Sigmoid colon (tissue), 7 donors: Measurements from ENCODE around the gene FOXO6. TPM values are rescaled to one million over a fixed set of nuclear protein-coding genes. Genes with fewer than 3 reads are reported as not detected.

Source experiments
- DNase-seq: peaks from one replicate; pipeline ENCODE4 v3.0.0-alpha.2; 2019
- H3K27ac ChIP-seq, 4 donors: fragments of 200-600 bp; sonication (generic); one replicate each; pipeline ENCODE4 v1.5.1; 2016 to 2019; ENCODE audit warnings: mild to moderate bottlenecking in 1 of 4
- H3K27me3 ChIP-seq, 3 donors: fragments of 200-600 bp; sonication (generic); one replicate each; pipeline ENCODE4 v1.5.1; 2019; ENCODE audit warnings: mild to moderate bottlenecking in 1 of 3
- H3K36me3 ChIP-seq, 4 donors: fragments of 200-600 bp; sonication (generic); one replicate each; pipeline ENCODE4 v1.5.1; 2016 to 2019
- H3K4me1 ChIP-seq, 4 donors: fragments of 200-600 bp; sonication (generic); one replicate each; pipeline ENCODE4 v1.5.1; 2017 to 2019
- H3K4me3 ChIP-seq, 4 donors: fragments of 200-600 bp; sonication (generic); one replicate each; pipeline ENCODE4 v1.5.1; 2017 to 2019; ENCODE audit warnings: mild to moderate bottlenecking in 2 of 4, moderate library complexity in 1 of 4
- H3K9me3 ChIP-seq, 4 donors: fragments of 200-600 bp in 3 of 4; sonication (generic) in 3 of 4; one replicate each; pipeline versions ENCODE4 v1.5.1 to v1.6.1; 2013 to 2019
- EP300 ChIP-seq, 4 donors: sonication (generic); formaldehyde crosslinking; IDR thresholded peaks; one replicate each; pipeline ENCODE4 v1.6.1; 2017; ENCODE audit warnings: antibody characterized with exemption in 4 of 4
- POLR2A ChIP-seq, 2 donors: fragments of 450-650 bp; IDR thresholded peaks; one replicate each; pipeline ENCODE4 v1.6.1; 2016; ENCODE audit warnings: antibody characterized with exemption in 2 of 2, mild to moderate bottlenecking in 2 of 2, moderate library complexity in 2 of 2
- POLR2AphosphoS5 ChIP-seq, 4 donors: sonication (generic); formaldehyde crosslinking; IDR thresholded peaks; one replicate each; pipeline ENCODE4 v1.6.1; 2017; ENCODE audit warnings: antibody characterized with exemption in 4 of 4
- WGBS, 2 donors: extraction: QIAGEN DNeasy Blood & Tissue Kit; methylation state at CpG; one replicate each; pipeline ENCODE4 v1.1.7; 2013; 5-methylcytosine and 5-hydroxymethylcytosine counted together
- intact Hi-C: fragments of 100-400 bp; cut with DNase I; formaldehyde crosslinking; loops from one replicate; pipeline ENCODE4 v1.15.1; 2023
- polyA plus RNA-seq, 3 donors: library from polyadenylated mRNA; stranded (reverse); fragments of 200-250 nt; gene quantifications; one replicate each; pipeline ENCODE4 v1.2.3, GENCODE V29; 2013
- total RNA-seq, 4 donors: library from RNA; depleted of rRNA; stranded (reverse); fragments of >200 nt; gene quantifications; one replicate each; pipeline ENCODE4 v1.1.0, GENCODE V29; 2016
- TF ChIP-seq, protein P1 (sequence below), 4 experiments: fragments of 450-650 bp in 3 of 4; fragments of 200-600 bp in 1 of 4; IDR thresholded peaks; one replicate each; pipeline ENCODE4 v1.5.1; 2016 to 2019; ENCODE audit warnings: antibody characterized with exemption in 4 of 4, mild to moderate bottlenecking in 3 of 4, moderate library complexity in 2 of 4
- donor health status: healthy with polysubstance abuse.
- donor health status: Bipolar disorder and iron deficiency.
- donor health status: healthy.

FOXO6 gene
- total and polyA plus RNA-seq, 7 donors: 0.20 to 1.4 (median 0.81) TPM; not detected in 2

DNA sequence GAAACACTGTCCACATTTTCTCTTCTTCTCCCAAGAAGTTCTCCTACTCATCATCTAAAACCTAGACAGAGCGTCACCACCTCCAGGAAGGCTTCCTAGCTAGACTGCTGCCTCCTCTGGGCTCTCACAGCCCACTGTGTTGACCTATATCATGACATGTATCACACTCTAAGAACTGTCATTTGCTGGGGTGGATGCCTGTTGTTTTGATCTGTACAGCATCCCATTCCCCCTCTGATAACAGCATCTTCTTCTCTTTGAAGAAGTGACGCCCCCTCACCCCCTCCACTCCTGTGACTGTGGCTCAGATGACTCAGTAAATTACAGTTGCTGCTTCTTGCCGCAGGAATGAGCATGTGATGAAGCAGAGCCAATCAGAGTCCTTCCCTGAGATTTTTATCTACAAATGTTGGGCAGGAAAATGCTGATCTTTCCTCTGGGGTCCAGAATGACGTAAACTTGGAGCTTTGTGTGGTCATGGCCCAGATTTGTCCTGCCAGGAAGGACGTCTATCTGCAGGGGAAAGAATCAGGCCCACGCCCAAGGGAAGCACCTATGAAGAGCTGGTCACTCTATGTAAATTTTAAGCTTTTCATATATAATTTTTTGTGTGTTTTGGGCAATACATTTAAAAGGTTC lies 28.0 kb upstream of the FOXO6 start:
- intact Hi-C loops: no loop called here
- Histone ChIP-seq H3K27me3 (no peaks in the 10 kb centered on the region), H3K36me3 (no peaks in the 10 kb centered on the region), H3K27ac (no peak overlapping the region), H3K4me3 (no peak overlapping the region), H3K4me1 (no peaks in the 10 kb centered on the region), H3K9me3 (peaks cover 0 to 2% (median 0%) of the 10 kb centered on the region in 4 donors)
- no peak for DNase-seq
- WGBS, 2 donors: 56 to 69% methylated on average over 6 of the region's 6 CpGs
- TF ChIP-seq, protein P1, sequence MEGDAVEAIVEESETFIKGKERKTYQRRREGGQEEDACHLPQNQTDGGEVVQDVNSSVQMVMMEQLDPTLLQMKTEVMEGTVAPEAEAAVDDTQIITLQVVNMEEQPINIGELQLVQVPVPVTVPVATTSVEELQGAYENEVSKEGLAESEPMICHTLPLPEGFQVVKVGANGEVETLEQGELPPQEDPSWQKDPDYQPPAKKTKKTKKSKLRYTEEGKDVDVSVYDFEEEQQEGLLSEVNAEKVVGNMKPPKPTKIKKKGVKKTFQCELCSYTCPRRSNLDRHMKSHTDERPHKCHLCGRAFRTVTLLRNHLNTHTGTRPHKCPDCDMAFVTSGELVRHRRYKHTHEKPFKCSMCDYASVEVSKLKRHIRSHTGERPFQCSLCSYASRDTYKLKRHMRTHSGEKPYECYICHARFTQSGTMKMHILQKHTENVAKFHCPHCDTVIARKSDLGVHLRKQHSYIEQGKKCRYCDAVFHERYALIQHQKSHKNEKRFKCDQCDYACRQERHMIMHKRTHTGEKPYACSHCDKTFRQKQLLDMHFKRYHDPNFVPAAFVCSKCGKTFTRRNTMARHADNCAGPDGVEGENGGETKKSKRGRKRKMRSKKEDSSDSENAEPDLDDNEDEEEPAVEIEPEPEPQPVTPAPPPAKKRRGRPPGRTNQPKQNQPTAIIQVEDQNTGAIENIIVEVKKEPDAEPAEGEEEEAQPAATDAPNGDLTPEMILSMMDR (IDR thresholded peaks at IDR 0.05): no peak
- TF ChIP-seq POLR2A (IDR thresholded peaks at IDR 0.05): no peak
- no peak for TF ChIP-seq EP300 (IDR thresholded peaks at IDR 0.05)
- TF ChIP-seq POLR2AphosphoS5 (IDR thresholded peaks at IDR 0.05): no peak

DNA sequence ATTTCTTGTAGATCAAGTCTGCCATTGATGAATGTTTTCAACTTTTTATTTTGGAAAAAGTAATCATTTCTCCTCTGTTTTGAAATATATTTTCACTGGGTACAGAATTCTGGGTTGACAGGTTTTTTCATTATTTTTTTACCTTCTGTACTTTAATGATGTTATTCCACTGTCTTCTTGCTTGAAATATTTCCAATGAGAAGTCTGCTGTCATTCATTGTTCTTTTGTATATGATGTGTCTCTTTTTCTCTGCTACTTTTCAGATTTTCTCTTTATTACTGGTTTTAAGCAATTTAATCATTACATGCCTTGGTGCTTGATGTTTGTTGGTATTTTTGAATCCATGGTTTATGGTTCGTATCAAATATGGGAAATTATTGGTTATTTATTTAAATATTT lies 22.4 kb upstream of the FOXO6 start:
- H3K27ac ChIP-seq: no peak overlapping the region
- no peaks in the 10 kb centered on the region for H3K27me3 ChIP-seq
- no peak for DNase-seq
- peaks cover 0 to 2% (median 0%) of the 10 kb centered on the region in 4 donors for H3K9me3 ChIP-seq
- H3K36me3 ChIP-seq: no peaks in the 10 kb centered on the region
- H3K4me1 ChIP-seq: peaks cover 0 to 9% (median 5%) of the 10 kb centered on the region in 4 donors
- H3K4me3 ChIP-seq: no peak overlapping the region
- TF ChIP-seq POLR2AphosphoS5 (IDR thresholded peaks at IDR 0.05) (no peak), POLR2A (IDR thresholded peaks at IDR 0.05) (no peak)
- TF ChIP-seq, protein P1 (IDR thresholded peaks at IDR 0.05): no peak
- 92 to 94% methylated on average over 1 of the region's 1 CpG for WGBS, 2 donors
- intact Hi-C loops: no loop called here

DNA sequence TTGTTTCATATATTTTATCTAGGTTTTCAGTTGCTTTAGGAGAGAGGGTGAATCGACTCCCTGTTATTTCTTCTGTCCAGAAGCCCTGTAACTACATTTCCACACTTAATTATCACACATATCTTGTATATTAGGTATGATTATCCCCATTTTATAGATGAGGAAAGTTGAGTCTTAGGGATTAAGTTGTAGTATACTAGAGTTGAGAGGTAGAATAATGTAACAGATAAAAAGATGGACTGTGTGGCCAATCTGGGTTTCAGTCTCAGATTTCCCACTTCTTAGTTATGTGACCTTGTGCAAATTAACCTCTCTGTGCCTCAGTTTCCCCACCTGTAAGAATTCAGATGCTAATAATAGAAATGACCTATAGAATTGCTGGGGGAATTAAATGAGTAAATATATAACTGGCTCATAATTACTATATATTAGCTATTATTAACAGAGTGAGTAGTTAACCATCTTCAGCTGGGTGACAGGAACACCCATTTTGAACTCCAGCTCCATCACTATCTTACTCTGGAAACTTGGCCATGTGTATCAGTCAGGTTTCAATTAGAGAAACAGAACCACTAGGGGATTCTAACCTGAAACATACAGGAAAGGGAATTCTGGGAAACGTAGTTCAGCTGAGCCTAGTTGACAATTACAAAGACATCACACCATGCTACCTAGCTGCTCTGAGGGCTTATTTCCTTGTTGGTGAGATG lies 20.4 kb upstream of the FOXO6 start:
- H3K9me3 ChIP-seq: no peaks in the 10 kb centered on the region
- H3K27ac ChIP-seq: peak overlapping the region in 1 of 4 donors; percentile 34
- no peak for DNase-seq
- no peak overlapping the region for H3K4me3 ChIP-seq
- H3K27me3 ChIP-seq: no peaks in the 10 kb centered on the region
- no peaks in the 10 kb centered on the region for H3K36me3 ChIP-seq
- intact Hi-C loops: no loop called here
- peaks cover 0 to 9% (median 5%) of the 10 kb centered on the region in 4 donors for H3K4me1 ChIP-seq
- TF ChIP-seq EP300 (IDR thresholded peaks at IDR 0.05): no peak
- TF ChIP-seq, protein P1 (IDR thresholded peaks at IDR 0.05): no peak
- no peak for TF ChIP-seq POLR2A (IDR thresholded peaks at IDR 0.05)
- TF ChIP-seq POLR2AphosphoS5 (IDR thresholded peaks at IDR 0.05): no peak
- 68 to 80% methylated on average over 2 of the region's 2 CpGs for WGBS, 2 donors

DNA sequence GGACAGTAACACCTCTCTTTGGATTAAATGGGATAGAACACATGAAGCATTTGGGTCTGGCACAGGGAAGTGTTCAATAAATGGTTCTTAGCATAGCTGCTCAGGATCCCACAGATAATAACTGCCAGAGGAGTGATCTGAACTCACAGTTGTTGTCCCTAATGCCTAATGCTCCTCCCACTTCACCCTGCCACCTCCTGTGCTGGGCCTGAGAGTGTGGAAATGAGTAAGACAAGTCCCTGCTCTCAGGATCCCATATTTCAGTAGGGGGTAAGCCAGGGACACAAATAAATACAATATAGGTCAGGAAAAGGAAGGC lies 19.9 kb upstream of the FOXO6 start:
- H3K27ac ChIP-seq: no peak overlapping the region
- no peak for TF ChIP-seq POLR2AphosphoS5 (IDR thresholded peaks at IDR 0.05)
- H3K4me1 ChIP-seq: peaks cover 0 to 9% (median 5%) of the 10 kb centered on the region in 4 donors
- H3K4me3 ChIP-seq: no peak overlapping the region
- DNase-seq: no peak
- intact Hi-C loops: no loop called here
- H3K9me3 ChIP-seq: no peaks in the 10 kb centered on the region
- no peaks in the 10 kb centered on the region for H3K27me3 ChIP-seq
- H3K36me3 ChIP-seq: no peaks in the 10 kb centered on the region

DNA sequence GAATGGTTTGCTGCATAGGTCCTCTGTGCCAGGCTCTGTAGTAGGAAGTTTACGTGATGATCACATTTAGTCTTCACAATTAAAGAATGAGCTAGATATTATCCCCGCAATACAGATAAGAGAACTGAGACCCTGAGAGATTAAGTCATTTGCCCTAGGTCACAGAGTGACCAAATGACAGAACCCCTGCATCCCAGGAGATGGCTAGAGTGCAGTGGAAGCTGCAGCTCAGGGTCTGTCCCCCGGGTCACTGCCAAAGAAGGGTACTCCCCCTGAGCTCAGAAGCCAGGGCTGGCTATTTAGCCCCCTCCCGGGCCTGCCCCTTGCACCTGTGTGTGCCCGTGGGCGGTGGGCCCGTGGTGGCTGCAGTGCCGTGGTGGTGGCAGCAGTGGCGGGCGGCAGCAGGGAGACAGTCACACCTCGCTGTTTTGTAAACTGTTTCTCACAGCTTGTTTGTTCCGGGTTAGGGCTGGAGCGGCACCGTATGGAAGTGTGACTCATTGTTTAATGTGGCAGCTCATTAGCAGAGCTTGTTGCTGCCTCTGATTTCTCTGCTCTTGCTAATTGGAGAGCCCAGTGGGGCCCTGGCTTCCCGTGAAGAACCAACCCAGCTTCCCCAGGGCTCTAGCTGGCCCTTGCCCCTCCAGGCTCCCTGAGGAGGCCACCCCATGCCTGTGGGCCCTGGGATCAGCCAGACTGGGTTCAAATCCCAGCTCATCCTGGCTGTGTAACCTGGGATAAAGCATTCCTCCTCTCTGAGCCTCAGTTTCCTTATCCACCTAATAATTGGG lies 19.3 kb upstream of the FOXO6 start:
- 15 to 58% methylated on average over 15 of the region's 15 CpGs for WGBS, 2 donors
- intact Hi-C loops: no loop called here
- no peaks in the 10 kb centered on the region for H3K27me3 ChIP-seq
- H3K27ac ChIP-seq: no peak overlapping the region
- no peak for TF ChIP-seq EP300 (IDR thresholded peaks at IDR 0.05)
- TF ChIP-seq POLR2A (IDR thresholded peaks at IDR 0.05): no peak
- TF ChIP-seq POLR2AphosphoS5 (IDR thresholded peaks at IDR 0.05): no peak
- TF ChIP-seq, protein P1 (IDR thresholded peaks at IDR 0.05): no peak
- no peaks in the 10 kb centered on the region for H3K9me3 ChIP-seq
- DNase-seq: no peak
- peaks cover 0 to 9% (median 5%) of the 10 kb centered on the region in 4 donors for H3K4me1 ChIP-seq
- no peak overlapping the region for H3K4me3 ChIP-seq
- H3K36me3 ChIP-seq: no peaks in the 10 kb centered on the region
